HepG2 (cell line): ENCODE measurements around the gene ARHGAP15.

Source experiments
- GTF2F1 ChIP-seq: fragments of 150-350 bp; IDR thresholded peaks from 2 replicates; pipeline ENCODE4 v1.6.1; 2014; ENCODE audit warnings: low read length
- KAT8 ChIP-seq: IDR thresholded peaks from 2 replicates; pipeline ENCODE4 v1.6.1; 2016; ENCODE audit warnings: missing genetic modification reagents, missing compliant biosample characterization
- NFE2L1 ChIP-seq: sonication (generic); formaldehyde crosslinking; IDR thresholded peaks from 2 replicates; pipeline ENCODE4 v1.4.0; 2020; ENCODE audit warnings: missing genetic modification reagents, mild to moderate bottlenecking, borderline replicate concordance
- POLR2A ChIP-seq, 2 experiments: IDR thresholded peaks; 2 replicates each; pipeline ENCODE4 v1.6.1; 2011; ENCODE audit warnings: low read depth in 2 of 2, low read length in 2 of 2, mild to moderate bottlenecking in 1 of 2, moderate library complexity in 1 of 2; ENCODE audit not compliant: insufficient read depth in 1 of 2
- POLR2AphosphoS5 ChIP-seq: IDR thresholded peaks from 2 replicates; pipeline ENCODE4 v1.6.1; 2012; ENCODE audit warnings: low read depth, low read length

DNA sequence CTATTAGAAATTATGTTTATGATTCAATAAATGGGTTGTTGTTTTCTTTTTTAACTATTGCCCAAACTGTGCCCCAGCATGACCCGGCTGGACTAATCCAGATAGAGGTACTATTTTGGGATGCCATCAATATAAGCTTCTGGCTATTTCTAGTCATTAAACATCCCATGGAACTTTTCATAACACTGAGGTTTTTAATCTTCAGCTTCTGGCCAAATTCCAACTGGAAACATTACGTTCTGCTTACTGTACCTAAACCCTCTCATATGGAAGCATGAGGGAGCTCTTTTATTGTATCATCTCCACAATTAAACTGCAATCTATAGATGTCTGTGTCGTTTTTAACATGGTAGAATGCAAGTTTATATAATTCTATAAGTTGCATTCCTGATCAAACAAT lies 674.7 kb downstream of the ARHGAP15 start:
- TF ChIP-seq POLR2AphosphoS5 (no peak), POLR2A (IDR thresholded peaks at IDR 0.05; ENCODE audit: insufficient read depth in 1 of 2, low read depth in 2 of 2, low read length in 2 of 2) (no peak), GTF2F1 (no peak), KAT8 (CRISPR knock-in tag) (no peak), NFE2L1 (CRISPR knock-in tag) (no peak)
